Measurements from ENCODE around the gene ROBO1.
A peak's percentile ranks its signal among the peaks of the same experiment; 100 is the strongest.

The ROBO1 gene

DNA sequence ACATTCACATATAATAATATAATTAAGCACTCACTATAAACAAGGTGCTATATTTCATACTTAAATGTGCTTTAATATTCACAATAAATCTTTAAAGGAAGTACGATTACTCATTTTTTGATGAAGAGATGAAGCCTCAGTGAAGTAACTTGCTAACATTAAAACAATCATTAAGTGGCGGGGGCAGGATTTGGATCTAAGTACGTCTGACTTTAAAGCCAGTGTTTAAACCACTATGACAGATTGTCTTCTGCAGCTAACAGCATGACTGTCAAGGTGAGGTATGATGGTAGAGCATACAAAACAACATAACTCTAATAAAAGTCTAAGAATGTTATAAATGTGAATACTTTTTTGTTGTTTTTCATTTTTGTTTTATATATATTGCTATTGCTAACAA is 862.1 kb downstream of the ROBO1 start:
- in situ Hi-C loops (cut with HindIII; ENCODE audit: low sequenced_read_pairs), result no loop called here
- no peak overlapping the region for H3K4me3 ChIP-seq (ENCODE audit: low read depth, low read length)
- TF ChIP-seq, protein P1, sequence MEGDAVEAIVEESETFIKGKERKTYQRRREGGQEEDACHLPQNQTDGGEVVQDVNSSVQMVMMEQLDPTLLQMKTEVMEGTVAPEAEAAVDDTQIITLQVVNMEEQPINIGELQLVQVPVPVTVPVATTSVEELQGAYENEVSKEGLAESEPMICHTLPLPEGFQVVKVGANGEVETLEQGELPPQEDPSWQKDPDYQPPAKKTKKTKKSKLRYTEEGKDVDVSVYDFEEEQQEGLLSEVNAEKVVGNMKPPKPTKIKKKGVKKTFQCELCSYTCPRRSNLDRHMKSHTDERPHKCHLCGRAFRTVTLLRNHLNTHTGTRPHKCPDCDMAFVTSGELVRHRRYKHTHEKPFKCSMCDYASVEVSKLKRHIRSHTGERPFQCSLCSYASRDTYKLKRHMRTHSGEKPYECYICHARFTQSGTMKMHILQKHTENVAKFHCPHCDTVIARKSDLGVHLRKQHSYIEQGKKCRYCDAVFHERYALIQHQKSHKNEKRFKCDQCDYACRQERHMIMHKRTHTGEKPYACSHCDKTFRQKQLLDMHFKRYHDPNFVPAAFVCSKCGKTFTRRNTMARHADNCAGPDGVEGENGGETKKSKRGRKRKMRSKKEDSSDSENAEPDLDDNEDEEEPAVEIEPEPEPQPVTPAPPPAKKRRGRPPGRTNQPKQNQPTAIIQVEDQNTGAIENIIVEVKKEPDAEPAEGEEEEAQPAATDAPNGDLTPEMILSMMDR (IDR thresholded peaks at IDR 0.05; ENCODE audit: low read depth, low read length), result no peak
- no peak for DNase-seq (ENCODE audit: low read depth, low spot score)

DNA sequence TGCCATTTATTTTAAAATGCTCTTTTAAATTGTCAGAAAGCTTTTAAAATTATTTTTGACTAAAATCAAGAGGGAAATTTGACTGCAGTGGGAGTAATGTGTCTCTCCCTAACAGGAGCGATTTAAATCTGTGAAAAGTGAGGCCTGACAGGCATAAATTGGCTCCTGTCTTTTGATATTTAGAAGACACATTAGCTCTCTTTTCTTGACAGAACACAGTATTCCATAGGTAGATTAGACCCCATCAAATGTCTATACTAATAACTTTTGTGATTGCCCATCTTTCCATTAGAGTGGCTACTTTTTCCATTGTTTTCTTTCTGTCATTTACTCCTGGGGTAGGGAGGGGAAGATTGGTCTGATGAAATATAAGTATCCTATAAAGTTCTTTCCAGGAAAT is 866.3 kb downstream of the ROBO1 start:
- in situ Hi-C loops (cut with HindIII; ENCODE audit: low sequenced_read_pairs), result no loop called here
- TF ChIP-seq, protein P1 (IDR thresholded peaks at IDR 0.05; ENCODE audit: low read depth, low read length), result no peak
- no peak for DNase-seq (ENCODE audit: low read depth, low spot score)
- H3K4me3 ChIP-seq (ENCODE audit: low read depth, low read length), result no peak overlapping the region

DNA sequence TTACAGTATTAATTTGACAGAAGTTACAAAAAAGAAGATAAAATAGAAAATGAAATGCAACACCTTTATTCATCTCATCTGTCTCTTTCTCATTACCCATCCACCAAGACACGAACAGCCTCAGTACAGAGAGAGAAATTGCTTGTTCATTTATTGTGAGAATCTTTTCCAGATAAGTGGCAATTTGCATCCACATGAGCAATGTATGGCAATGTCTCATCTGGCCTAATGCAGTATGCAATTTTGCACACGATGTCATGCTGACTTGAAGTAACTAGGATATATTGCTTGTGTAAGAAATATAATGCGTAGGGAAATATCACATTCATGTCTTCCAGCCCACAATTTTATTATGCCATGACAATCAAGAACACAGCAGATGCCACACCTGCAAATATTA is 866.9 kb downstream of the ROBO1 start:
- no peak for DNase-seq (ENCODE audit: low read depth, low spot score)
- in situ Hi-C loops (cut with HindIII; ENCODE audit: low sequenced_read_pairs), result no loop called here
- no peak overlapping the region for H3K4me3 ChIP-seq (ENCODE audit: low read depth, low read length)
- TF ChIP-seq, protein P1 (IDR thresholded peaks at IDR 0.05; ENCODE audit: low read depth, low read length), result no peak

DNA sequence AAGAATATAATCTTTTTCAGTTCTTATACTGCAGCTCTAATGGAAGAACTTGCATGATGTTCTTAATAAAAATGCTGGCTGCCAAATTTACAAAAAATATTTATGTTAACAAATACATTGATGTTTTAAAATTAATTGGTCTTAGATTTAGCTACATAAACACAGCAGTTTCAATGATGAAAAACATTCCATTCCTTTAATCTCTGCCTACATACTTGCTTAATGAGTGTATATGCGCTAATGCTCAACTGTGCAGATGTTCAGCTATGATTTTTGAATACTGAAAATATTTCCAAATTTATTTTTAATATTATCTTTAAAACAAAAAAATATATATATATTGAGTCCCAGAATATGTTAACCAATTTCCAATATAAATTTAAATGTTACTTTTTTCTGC is 867.4 kb downstream of the ROBO1 start:
- TF ChIP-seq, protein P1 (IDR thresholded peaks at IDR 0.05; ENCODE audit: low read depth, low read length), result no peak
- H3K4me3 ChIP-seq (ENCODE audit: low read depth, low read length), result no peak overlapping the region
- no peak for DNase-seq (ENCODE audit: low read depth, low spot score)
- in situ Hi-C loops (cut with HindIII; ENCODE audit: low sequenced_read_pairs), result no loop called here

DNA sequence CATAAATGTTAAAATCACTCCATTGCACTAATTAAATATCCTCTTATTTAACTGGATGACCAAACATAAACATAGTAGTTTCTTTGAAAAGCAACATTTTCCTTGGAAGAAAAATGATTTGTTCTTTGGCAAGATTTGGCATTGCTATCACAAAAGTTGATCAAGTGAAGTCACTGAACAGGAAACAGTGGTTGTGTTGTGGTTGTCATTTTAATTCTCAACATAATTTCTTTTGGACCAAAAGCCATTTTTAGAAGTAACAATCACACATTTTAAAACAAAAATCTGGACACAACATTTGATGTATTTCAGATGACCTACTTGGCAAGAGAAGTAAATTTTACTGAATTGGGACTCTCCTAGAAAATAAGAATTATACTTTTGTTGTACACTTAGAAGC is 872.3 kb downstream of the ROBO1 start:
- peak; percentile 47 for DNase-seq (ENCODE audit: low read depth, low spot score)
- in situ Hi-C loops (cut with HindIII; ENCODE audit: low sequenced_read_pairs), result no loop called here
- H3K4me3 ChIP-seq (ENCODE audit: low read depth, low read length), result no peak overlapping the region
- TF ChIP-seq, protein P1 (IDR thresholded peaks at IDR 0.05; ENCODE audit: low read depth, low read length), result no peak

DNA sequence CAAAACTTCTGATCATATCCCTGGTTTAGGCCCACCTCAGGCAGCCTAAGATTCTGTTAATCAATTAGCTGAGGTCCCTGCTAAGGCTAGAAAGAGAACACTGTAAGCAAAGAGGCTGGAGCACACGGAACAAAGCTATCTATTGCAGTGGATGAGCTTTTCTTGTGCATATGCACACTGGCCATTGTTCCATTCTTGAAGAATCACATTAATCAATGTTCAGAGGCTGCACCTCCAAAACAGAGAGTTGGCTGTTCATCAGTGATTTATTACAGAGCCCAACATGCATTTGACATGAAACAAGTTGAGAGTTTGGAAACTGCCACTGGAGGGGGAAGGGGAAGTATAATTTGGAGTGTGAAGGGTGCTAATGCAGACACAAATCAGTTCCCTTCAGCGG is 873.0 kb downstream of the ROBO1 start:
- in situ Hi-C loops (cut with HindIII; ENCODE audit: low sequenced_read_pairs), result no loop called here
- H3K4me3 ChIP-seq (ENCODE audit: low read depth, low read length), result no peak overlapping the region
- TF ChIP-seq, protein P1 (IDR thresholded peaks at IDR 0.05; ENCODE audit: low read depth, low read length), result no peak
- no peak for DNase-seq (ENCODE audit: low read depth, low spot score)

DNA sequence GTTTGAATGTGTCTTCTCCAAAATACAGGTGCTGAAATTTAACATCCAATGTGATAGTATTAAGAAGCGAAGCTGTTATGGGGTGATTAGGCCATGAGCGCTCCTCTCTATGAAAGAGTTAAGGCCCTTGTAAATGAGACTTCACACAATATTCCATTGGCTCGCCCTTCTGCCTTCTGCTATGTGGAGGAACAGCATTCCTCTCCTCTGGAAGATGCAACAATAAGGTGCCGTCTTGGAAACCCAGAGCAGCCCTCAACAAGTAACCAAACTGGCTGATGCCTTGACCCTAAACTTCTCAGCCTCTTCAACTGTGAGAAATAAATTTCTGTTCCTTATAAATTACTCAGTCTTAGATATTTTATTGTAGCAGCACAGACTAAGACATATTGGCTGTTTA is 874.6 kb downstream of the ROBO1 start:
- in situ Hi-C loops (cut with HindIII; ENCODE audit: low sequenced_read_pairs), result no loop called here
- H3K4me3 ChIP-seq (ENCODE audit: low read depth, low read length), result no peak overlapping the region
- TF ChIP-seq, protein P1 (IDR thresholded peaks at IDR 0.05; ENCODE audit: low read depth, low read length), result no peak
- DNase-seq (ENCODE audit: low read depth, low spot score), result no peak
